BE2C (cell line): ENCODE measurements around the gene CABLES1.

Experiments used
- DNase-seq: peaks from one replicate; pipeline ENCODE4 v3.0.0-alpha.2; 2020
- H3K27me3 ChIP-seq: fragments of 250-450 bp; sonication (Bioruptor Pico); 2 replicates; pipeline ENCODE4 v1.5.1; 2020; ENCODE audit warnings: mild to moderate bottlenecking
- H3K36me3 ChIP-seq: fragments of 250-450 bp; sonication (Bioruptor Pico); 2 replicates; pipeline ENCODE4 v1.5.1; 2020; ENCODE audit warnings: mild to moderate bottlenecking
- H3K4me1 ChIP-seq: fragments of 250-450 bp; sonication (Bioruptor Pico); 2 replicates; pipeline ENCODE4 v1.5.1; 2020
- H3K4me3 ChIP-seq: 2 replicates; pipeline ENCODE4 v1.5.1; 2011; ENCODE audit warnings: low read depth, low read length
- H3K9me3 ChIP-seq: fragments of 250-450 bp; sonication (Bioruptor Pico); 2 replicates; pipeline ENCODE4 v1.5.1; 2020
- TF ChIP-seq, protein P1 (sequence below): IDR thresholded peaks from 2 replicates; pipeline ENCODE4 v1.5.1; 2012; ENCODE audit warnings: mild to moderate bottlenecking, low read depth, low read length

CABLES1 gene

DNA sequence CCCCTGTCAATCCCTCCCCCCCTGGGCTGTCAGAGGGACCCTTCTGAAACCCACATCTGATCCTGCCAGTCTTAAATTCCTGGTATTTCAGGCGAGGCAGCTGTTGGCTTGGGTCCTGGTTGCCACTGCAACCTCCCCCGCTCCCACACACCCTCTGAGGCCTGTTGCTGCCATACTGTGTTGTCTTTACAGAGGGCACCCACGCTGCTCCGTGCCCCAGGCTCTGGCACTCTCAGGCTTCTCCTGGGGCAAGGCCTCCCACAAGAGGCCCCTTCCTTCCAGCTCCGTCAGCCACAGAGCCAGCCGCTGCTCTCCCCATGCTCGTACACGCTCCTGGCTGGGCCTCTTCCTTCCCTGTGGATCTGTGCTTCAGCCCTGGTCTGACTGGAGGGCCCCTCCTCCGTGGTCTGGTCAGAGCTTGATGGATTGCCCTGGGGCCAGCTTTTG is 8.6 kb downstream of the CABLES1 start:
- Histone ChIP-seq H3K9me3 (no peaks in the 10 kb centered on the region), H3K27me3 (no peaks in the 10 kb centered on the region), H3K36me3 (no peaks in the 10 kb centered on the region), H3K4me3 (no peak overlapping the region), H3K4me1 (peaks cover 25% of the 10 kb centered on the region)
- peak; percentile 76 for DNase-seq
- TF ChIP-seq, protein P1, sequence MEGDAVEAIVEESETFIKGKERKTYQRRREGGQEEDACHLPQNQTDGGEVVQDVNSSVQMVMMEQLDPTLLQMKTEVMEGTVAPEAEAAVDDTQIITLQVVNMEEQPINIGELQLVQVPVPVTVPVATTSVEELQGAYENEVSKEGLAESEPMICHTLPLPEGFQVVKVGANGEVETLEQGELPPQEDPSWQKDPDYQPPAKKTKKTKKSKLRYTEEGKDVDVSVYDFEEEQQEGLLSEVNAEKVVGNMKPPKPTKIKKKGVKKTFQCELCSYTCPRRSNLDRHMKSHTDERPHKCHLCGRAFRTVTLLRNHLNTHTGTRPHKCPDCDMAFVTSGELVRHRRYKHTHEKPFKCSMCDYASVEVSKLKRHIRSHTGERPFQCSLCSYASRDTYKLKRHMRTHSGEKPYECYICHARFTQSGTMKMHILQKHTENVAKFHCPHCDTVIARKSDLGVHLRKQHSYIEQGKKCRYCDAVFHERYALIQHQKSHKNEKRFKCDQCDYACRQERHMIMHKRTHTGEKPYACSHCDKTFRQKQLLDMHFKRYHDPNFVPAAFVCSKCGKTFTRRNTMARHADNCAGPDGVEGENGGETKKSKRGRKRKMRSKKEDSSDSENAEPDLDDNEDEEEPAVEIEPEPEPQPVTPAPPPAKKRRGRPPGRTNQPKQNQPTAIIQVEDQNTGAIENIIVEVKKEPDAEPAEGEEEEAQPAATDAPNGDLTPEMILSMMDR, result no peak

DNA sequence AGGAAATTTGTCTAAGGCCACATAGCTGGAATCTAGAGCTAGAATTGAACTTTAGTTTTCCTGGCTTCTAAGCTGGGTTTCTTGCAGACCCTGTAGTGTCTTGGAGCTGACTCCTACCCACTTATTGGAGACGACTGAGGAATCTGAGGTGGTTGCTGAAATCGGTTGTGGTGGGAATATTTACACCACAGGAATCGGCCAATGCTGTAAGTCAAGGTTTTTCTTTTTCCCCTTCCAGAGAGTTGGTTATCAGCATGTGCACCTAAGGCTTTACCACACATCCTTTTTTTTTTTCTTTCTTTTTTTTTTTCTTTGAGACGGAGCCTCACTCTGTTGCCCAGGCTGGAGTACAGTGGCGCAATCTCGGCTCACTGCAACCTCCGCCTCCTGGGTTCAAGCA is 9.4 kb downstream of the CABLES1 start:
- TF ChIP-seq, protein P1, result no peak
- Histone ChIP-seq H3K9me3 (no peaks in the 10 kb centered on the region), H3K36me3 (no peaks in the 10 kb centered on the region), H3K4me1 (peaks cover 25% of the 10 kb centered on the region), H3K27me3 (no peaks in the 10 kb centered on the region), H3K4me3 (no peak overlapping the region)
- no peak for DNase-seq

DNA sequence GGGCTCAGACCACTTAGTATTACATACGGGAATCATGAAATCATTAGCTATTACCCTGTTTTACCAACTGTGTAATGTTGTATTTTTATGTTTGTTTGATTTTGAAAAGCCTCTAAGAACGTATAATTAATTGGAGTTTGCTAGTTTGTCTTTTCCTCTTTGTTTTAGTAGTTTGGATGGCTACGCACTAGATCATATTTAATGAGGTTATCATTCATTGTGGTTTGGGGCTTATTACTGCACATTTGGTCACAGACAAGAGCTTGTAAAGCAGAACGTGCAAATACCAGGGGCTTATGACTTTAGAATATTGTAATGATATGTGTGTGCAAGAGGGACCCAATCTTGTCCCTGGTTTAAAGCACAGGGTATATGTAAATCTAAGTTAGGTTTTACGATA is 10.3 kb downstream of the CABLES1 start:
- no peaks in the 10 kb centered on the region for H3K27me3 ChIP-seq
- peaks cover 25% of the 10 kb centered on the region for H3K4me1 ChIP-seq
- DNase-seq, result no peak
- H3K4me3 ChIP-seq, result no peak overlapping the region
- no peaks in the 10 kb centered on the region for H3K36me3 ChIP-seq
- no peaks in the 10 kb centered on the region for H3K9me3 ChIP-seq
- TF ChIP-seq, protein P1, result no peak

DNA sequence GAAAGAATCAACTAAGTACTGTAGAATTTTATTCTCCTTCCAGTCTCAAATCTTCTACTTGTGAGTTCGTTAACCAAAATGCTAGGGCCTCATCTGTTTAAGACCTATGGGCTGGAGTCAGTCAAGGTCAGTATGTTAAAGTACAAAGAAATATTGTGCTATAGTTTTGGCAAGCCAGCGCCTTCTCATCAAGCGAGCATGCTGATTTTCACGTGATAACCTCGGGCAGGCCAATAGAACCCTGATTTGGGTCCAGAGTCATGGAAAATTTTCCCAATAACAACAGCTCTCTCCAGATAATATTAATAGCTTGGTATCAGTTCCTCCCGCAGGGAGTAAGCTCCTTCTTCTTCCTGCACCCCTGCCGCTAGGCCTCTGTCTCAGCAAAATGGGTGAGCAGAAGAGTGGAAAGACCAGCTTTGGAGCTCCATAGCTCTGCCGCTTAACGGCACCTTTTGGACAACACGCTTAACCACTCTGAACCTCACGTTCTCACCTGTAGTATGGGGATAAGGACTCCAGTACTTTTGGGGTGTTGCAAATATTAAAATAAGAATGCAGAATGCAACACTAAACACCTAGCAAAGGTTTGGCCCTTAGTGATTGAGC is 11.7 kb downstream of the CABLES1 start:
- H3K27me3 ChIP-seq, result no peaks in the 10 kb centered on the region
- no peak overlapping the region for H3K4me3 ChIP-seq
- no peak for DNase-seq
- H3K4me1 ChIP-seq, result peaks cover 16% of the 10 kb centered on the region
- TF ChIP-seq, protein P1, result no peak
- no peaks in the 10 kb centered on the region for H3K9me3 ChIP-seq
- no peaks in the 10 kb centered on the region for H3K36me3 ChIP-seq

DNA sequence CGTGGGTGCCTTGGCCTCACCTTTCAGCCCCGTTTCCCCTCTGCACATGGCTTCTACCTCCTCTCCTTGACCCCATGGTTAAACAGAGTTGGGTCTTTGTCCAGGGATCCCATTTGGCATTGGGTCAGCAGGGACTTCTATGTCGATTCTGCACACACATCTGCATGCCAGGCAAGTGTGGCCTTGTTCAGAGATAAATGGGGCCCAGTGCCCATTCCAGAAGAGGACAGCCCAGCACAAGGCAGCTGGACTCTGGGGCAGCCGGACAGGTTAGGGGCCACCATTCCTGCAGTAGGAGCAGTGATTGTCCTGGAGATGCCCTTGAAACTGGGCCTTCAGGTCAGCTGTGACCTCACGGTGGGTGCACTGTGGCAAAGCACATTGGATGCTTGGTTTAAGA is 13.1 kb downstream of the CABLES1 start:
- Histone ChIP-seq H3K27me3 (no peaks in the 10 kb centered on the region), H3K4me1 (peaks cover 5% of the 10 kb centered on the region), H3K4me3 (no peak overlapping the region), H3K36me3 (no peaks in the 10 kb centered on the region), H3K9me3 (no peaks in the 10 kb centered on the region)
- DNase-seq, result no peak
- TF ChIP-seq, protein P1, result no peak

DNA sequence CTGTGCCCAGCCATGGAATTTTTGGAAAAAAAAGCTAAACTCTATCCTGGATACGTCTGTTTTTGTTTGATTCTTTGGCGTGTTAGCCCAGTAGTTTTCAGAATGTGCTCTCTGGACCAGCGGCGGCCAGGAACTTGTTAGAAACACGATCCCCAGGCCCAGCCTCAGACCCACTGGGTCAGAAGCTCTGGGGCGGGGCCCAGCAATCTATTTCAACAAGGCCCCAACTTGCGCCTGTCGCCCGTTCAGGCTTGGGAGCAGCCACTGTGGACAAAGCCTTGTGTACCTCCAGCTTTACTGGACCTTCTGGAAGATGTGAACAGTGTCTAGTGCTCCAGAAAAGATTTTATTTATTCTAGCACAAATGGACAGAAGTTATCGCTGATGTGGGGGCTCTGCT is 14.3 kb downstream of the CABLES1 start:
- Histone ChIP-seq H3K27me3 (no peaks in the 10 kb centered on the region), H3K4me1 (peaks cover 5% of the 10 kb centered on the region), H3K36me3 (no peaks in the 10 kb centered on the region), H3K9me3 (no peaks in the 10 kb centered on the region), H3K4me3 (no peak overlapping the region)
- TF ChIP-seq, protein P1, result no peak
- DNase-seq, result no peak
